GM21723 (cell line): ENCODE measurements around the gene NR2F2.
A peak's percentile ranks its signal among the peaks of the same experiment; 100 is the strongest.

Source experiments
- ATAC-seq: cut with Tn5 transposase; IDR thresholded peaks from one replicate; pipeline ENCODE4 v1.9.1; 2021; ENCODE audit warnings: mild to moderate bottlenecking, moderate library complexity; ENCODE audit not compliant: unreplicated experiment

Gene NR2F2

DNA sequence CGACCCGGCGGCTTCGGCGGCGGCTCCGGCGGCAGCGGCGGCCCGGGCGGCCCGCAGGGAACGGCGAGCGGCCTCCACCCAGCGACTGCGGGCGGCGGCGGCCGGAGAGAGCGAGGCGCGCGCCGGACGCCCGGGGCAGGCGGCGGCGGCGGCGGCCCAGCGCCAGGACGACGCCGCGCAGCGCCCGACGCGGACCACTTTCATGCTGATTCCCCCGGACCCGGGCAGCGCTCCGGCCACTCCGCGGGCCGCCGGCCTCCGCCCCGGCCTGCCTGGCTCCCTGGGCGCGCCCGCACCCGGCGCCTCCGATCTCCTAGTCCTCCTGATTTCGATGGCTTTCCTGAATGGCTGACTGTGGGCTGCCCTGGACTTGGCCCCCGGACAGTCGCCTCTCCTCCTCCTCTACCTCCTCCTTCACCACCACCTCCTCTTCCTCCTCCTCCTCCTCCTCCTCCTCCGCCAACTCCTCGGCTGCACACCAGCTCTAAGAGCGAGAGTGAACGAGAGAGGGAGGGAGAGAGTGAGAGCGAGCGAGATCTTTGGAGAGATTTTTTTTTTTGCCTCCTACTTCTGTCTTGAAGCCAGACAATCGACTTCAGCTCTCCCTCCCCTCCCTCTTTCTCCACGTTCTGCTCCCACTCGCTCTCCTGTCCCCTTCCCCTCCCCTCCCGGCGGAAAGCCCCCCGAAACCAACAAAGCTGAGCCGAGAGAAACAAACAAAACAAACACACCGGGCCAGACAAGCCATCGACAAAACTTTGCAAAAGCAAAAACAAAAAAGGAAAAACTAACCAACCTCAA lies 844 bp downstream of the NR2F2 start:
- ATAC-seq = peak; percentile 4

DNA sequence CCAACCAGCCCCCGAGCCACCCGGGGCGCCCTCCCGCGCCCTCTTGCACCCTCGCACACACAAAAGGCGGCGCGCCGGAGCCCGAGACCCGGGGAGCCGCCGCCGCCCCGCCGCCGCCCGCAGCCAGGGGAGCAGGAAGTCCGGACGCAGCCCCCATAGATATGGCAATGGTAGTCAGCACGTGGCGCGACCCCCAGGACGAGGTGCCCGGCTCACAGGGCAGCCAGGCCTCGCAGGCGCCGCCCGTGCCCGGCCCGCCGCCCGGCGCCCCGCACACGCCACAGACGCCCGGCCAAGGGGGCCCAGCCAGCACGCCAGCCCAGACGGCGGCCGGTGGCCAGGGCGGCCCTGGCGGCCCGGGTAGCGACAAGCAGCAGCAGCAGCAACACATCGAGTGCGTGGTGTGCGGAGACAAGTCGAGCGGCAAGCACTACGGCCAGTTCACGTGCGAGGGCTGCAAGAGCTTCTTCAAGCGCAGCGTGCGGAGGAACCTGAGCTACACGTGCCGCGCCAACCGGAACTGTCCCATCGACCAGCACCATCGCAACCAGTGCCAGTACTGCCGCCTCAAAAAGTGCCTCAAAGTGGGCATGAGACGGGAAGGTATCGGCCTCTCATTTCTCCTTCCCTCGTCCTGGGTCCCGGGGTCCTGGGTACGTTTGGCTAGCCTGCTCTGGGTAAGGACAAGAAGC lies 1.6 kb downstream of the NR2F2 start:
- ATAC-seq = no peak

DNA sequence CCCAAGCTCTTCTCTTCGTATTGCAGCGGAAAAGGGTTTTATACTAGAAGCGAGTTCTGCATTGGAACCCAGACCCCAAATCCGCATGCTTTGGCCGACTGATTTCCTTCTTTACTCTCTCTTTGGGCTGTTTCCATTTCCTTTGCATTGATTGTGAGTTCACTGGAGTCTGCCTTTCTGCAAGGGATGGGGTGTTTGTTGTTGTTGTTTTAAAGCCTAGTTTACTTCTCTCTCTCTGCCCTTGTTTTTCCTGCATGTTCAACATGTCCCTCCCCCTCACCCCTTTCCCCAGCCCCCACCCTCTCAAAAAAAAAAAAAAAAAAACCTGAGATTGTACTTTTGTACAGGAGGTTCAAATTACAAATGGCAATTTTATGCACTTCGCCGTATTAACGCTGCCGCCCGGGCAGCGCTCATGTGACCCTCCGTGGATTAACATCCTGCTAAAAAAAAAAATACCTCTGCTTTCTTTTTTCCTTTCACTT lies 2.2 kb downstream of the NR2F2 start:
- no peak for ATAC-seq

DNA sequence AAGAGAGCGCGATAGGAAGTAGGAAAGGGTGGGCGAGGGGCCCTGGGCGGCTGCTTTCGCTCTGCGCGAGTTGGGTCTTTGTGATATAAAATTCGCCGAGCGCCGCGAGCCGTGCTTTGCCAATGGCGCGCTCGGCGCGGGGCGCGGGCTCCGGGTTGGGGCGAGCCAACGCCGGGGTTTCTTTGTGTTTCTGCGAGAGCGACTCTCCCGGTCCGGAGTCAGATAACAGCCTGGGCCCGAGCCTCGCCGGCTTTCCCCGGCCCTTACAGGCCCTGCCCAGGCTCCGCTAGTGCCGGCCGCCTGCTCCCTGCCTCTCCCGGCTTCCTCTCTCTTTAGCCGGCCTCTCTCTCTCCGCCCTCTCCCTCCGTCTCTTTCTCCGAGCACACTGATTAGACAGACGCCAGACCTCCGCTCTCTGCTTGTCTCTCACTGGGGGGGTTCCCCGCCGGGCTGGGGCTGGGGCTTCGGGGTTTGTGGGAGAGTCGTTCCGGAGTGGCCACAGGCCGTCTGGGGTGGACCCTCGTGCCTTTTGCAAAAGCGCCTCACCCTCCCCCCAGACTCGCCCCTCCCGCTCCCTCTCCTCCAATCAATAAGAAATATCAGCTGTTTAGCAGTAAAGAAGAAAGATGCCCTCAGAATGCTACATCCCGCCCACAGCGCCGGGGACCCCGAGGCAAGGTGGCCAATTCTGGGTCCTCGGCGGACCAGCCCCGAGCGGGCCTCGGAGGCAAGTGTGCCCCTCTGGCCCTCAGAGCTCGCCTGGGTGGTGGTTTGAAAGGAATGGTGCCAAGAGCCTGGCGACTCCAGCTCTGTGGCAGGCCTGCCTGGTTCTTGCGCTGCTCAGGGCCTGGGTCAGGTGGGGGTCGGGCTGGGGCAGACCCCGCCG lies 2.9 kb downstream of the NR2F2 start:
- ATAC-seq = no peak

DNA sequence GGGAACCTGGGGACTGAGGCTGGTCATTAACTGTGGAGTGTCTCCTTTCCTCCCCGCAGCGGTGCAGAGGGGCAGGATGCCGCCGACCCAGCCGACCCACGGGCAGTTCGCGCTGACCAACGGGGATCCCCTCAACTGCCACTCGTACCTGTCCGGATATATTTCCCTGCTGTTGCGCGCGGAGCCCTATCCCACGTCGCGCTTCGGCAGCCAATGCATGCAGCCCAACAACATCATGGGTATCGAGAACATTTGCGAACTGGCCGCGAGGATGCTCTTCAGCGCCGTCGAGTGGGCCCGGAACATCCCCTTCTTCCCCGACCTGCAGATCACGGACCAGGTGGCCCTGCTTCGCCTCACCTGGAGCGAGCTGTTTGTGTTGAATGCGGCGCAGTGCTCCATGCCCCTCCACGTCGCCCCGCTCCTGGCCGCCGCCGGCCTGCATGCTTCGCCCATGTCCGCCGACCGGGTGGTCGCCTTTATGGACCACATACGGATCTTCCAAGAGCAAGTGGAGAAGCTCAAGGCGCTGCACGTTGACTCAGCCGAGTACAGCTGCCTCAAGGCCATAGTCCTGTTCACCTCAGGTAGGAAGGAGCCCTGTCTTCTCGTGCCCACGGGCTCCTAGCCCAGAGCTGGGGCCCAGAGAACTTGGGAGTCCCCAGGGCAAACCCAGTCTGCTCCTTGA lies 3.7 kb downstream of the NR2F2 start:
- ATAC-seq = no peak

DNA sequence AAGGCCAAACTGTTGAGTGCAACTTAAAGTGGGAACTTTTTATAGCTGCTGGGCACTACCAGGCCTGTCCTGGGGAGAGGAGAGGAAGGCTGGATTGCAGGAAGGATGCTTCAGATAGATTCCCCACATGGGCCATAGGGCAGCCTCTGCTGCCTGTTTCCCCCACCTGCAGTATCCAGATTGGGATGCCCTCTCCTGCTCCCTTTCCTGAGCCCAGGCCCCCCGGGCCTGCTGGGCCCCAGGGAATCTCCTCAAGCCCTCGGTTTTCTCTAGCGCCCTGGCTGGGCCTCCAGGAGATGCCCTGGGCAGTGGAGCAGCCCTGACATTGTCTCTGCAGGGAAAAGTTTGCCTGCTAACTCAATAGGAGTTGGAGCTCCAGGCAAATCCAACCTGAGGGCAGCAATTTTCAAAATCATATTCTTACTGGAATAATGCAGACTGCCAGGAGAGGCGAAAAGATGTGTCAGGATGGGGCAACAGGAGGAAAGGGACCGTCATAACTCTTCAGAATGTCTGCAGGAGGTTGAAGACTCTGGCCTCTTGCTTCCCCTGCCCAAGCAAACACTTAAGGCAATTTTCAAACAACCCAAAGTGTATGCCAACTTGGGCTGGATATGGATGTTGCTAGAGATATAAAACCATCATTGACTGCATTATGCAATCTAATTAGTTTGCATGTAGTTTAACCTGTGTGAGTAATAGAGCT lies 4.4 kb downstream of the NR2F2 start:
- ATAC-seq = no peak

DNA sequence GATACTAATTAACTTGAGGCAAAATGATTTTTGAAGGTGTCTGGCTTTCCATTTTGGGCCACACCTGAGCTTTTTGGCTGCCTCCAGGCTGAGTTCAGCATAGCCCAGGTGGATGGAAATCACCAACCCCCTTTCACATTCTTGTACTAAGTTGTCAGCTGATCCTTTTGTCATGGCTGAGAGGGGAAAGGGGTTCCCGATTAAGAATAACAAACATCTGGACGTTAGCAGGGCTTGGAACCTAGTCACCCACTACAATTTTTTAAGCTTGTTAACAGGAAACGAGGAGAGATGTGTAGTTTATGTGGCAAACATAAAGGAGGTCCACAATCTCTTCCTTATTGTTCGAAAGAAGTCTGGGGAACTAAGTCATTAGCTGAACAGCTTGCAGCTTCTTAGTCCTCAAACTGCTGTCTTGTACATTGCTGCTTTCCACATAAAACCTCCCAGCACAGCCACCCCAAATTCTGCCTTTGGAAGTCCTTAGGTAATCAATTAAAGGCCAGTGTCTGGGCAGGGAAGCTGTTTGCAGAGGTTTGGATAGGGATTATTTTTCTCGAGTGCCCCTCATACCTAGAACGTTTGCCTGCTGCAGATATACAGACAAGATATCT lies 5.0 kb downstream of the NR2F2 start:
- ATAC-seq = no peak

DNA sequence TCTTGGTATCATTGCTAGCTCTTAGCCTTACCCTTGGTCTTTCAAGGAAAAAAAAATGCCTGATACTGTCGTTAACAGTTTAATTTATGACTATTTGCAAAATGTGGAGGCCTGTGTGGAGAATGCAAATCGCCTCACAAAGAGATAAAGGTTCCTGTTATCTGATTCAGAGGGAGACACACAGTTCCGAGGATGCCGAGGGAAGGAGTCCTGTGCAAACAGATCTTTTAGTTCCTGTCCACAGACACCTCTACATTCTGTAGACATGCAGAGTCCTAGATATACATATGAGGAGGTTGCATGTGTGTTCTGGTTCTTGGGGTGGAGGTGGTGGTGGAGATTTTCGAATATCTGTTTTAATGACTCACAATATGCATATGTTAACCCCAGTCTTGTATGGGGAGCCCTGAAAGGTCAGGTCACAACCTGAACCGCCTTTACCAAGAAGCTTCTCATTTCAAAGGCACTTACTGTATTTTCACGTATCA lies 5.7 kb downstream of the NR2F2 start:
- no peak for ATAC-seq

DNA sequence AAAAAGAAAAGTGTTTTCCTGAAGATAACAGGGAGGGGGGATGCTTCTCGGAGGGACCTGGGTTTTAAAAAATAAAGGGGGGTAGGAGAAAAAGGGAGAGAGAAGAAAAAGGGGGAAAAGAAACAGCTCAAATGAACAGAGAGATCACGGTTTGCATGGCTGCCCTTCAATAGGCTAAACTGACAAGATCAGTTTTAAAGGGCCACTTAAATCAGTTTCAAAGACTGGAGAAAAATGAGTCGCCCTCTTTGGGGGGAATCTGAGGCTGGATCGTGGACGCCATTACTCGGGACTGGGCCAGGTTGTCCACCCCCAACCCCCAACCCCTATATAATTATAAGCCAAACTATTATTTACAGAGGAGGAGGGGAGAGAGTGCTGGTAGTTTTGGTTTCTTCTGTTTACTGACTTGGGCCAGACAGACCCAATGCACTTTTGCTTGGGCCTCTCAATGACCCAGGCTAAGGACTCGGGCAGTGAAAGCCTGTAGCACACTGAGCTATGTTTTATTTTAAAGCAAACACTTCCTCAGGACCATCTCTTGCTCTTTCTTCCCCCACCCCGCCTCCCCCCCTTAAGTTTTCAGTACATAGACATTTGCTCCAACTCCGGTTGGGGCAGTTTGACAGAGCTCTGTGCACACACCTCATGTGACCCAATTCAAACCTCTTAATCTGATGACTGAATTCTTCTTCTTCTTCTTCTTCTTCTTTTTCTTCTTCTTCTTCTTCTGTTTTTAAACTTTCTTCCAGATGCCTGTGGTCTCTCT lies 6.3 kb downstream of the NR2F2 start:
- ATAC-seq = no peak

DNA sequence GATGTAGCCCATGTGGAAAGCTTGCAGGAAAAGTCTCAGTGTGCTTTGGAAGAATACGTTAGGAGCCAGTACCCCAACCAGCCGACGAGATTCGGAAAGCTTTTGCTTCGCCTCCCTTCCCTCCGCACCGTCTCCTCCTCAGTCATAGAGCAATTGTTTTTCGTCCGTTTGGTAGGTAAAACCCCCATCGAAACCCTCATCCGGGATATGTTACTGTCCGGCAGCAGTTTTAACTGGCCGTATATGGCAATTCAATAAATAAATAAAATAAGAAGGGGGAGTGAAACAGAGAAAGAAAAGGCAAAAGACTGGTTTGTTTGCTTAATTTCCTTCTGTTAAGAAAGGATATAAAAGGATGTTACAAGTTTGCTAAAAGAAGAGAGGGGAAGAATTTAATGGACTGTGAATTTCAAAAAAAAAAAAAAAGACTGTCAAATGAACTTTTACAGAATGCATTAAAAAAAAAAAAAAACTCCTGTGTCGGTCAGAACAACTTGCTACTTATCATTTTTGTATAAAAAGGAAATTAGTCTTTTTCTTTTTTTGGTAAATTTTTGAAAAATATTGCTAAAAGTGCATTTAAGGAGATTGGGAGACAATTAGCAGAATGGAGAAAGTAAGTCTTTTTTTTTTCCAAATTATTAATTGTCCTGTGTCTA lies 7.0 kb downstream of the NR2F2 start:
- ATAC-seq = no peak

DNA sequence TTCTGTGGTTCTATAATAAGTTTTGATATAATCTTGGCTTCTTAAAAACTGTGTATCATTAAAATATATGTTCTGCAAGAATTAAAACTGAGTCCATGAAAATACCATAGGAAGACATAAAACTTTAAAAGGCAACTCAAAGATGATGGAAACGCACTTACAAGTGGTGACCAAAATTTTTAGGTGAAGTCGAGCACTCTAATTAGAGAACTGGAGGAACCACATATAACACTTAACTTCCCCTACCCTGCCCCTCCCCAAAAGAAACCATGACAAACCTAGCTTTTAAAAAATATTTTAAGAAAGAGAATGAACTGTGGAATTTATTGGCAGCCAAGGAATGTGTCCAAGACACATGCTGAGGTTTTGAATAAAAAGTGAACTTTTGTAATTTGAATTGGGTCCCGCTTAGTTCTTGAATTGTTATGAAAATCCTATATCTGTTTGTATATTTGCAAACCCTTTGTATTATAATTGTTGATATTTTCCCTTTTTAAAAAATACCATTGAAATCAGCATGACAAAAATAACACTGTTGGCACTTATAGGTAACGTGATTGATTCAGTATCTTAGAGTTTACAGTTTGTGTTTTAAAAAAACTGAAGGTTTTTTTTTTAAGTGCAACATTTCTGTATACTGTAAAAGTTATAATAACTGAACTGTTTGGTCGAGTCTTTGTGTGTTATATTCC lies 7.7 kb downstream of the NR2F2 start:
- no peak for ATAC-seq

DNA sequence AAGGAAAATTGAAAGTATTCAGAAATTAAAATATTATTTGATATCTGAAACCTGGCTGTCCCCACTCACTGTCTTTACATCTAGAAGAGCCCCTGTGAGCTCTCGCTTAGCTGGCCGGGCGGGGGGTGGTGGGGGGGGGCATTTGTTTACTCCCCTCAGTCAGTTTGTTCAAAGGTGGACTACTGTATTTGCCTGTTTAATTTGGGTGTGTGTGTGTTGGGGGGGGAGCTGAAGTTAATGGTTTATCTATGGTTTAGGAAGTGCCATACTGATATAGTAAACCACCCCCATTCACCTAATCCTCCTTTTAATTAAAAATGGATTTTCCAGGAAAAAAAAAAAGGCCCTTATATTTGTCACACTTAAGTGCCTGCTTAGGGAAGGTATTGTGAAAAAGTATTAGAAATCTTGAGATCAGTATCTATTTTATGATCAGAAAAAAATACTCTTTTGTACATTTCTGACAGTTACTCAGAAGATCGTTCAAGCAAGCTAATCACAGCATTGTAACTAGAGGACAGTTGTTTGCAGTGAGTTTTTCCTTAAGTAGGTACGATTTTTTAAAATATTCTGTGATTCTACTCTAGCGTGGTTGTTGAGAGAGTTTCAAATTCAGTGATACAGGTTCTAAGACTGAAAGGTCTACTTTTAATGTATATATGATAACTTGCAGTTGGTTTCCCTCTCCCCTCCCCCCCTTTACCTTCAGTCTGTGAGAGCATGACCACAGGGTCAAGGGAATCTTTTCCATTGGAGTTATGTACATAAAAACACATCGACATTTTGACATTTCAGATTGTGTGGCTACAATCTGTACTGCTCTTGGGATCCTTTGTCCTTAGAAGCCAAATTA lies 8.5 kb downstream of the NR2F2 start:
- no peak for ATAC-seq

DNA sequence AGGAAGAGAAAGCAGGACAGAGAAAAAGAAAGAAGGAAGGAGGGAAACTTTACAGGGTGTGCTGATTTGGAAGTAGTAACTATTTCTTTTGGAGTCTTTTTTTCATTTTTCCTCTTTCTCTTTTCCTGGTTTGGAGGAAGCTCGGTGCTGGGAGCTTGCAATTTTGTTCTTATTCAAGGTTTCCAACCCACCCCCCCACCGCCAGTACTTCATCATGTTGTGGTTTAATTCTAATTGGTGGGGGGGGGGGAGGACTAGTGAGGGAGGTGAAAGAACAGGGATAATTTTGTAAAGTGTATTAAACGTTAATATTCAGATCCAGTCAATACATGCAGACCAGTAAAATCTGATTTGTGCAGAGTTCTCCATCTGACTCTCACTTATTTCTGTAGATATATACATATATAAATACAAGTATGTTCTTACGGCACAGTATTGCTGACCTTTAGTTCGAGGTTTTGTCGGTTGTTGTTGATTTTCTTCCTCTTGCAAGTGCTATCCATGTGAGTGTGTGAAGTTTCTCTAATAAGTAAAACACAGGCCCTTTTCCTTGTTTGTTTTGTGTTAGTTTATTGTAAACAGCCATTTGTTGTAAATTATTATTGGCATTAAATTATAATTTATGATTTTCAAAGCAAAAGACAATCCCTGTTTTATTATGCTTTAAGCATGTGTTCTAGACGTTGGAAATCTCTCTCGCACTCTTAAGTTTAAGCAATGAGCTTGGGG lies 9.3 kb downstream of the NR2F2 start:
- ATAC-seq = no peak

DNA sequence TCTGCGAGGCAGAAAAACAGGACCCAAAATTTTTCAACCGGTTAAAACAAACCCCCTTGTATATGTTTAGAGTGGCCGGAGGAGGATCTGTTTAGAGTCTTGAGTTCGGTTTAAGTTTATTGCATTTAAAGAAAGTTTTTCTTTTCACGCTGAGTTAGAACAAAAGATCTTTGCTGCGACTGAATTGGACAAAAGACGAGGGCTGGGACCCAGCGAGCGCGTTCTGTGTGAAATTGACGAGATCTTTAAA lies 9.8 kb downstream of the NR2F2 start:
- no peak for ATAC-seq

DNA sequence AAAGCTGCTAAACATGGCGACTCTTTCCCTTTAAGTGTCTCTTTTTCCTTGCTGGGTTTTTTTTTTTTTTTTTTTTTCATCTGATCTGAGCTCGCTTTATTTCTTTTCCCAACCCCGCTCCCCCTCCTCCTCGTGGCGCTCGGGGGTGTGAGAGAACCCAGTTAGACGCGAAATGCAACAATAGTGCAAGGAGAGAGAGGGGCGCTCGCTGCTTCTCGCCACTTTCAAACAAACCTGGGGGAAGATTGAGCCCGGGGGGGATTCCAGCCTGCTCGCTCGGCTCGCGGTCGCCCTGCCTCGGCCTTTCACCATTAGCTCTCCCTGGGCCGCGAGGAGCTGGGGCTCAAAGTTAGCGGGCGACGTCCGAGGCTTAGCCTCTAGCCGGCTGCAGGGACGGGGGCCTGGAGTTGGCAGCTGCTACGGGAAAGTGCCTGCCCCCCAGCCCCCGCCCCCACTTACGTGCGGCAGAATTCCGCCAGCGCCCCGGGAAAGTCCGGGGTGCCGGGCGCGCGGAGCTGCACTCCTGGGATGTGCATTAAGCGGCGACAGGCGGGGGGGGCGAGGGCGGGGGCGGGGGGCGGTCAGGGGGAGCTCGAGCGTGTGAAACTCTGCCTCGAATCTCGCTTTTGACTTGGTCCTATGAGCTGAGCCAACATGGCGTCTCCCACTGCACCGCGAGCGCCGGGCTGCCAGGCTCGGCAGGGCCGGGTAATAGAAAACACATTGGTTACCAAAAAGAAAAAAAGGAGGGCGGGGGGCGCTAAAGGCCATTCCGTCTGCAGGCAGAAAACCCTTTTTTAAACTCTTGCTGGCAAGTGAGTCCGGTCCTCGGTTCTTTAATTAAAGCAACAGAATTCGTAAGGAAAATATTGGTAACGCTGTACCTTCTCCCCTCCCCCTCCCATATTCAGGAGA lies 10.4 kb downstream of the NR2F2 start:
- ATAC-seq = no peak
